Suprapubic skin (tissue), 4 donors: ENCODE data around the gene SPG7. TPM values are rescaled to one million over a fixed set of nuclear protein-coding genes. Genes with fewer than 3 reads are reported as not detected.
"Not testable (repeated sequence)": the region's sequence is repeated elsewhere in the genome, so short reads cannot be mapped to it uniquely, and the experiment has no call there.

Experiments
- DNase-seq, 2 donors: peaks; one replicate each; pipeline ENCODE4 v3.0.0-alpha.2; 2019; ENCODE audit warnings: low spot score in 2 of 2
- H3K27ac ChIP-seq: fragments of 200-600 bp; sonication (generic); one replicate; pipeline ENCODE4 v1.5.1; 2019
- H3K27me3 ChIP-seq: fragments of 200-600 bp; sonication (generic); one replicate; pipeline ENCODE4 v1.5.1; 2019
- H3K36me3 ChIP-seq: fragments of 200-600 bp; sonication (generic); one replicate; pipeline ENCODE4 v1.5.1; 2019
- H3K4me1 ChIP-seq: fragments of 200-600 bp; sonication (generic); one replicate; pipeline ENCODE4 v1.5.1; 2019
- H3K4me3 ChIP-seq: fragments of 200-600 bp; sonication (generic); one replicate; pipeline ENCODE4 v1.5.1; 2019; ENCODE audit warnings: mild to moderate bottlenecking
- H3K9me3 ChIP-seq: fragments of 200-600 bp; sonication (generic); one replicate; pipeline ENCODE4 v1.5.1; 2019
- EP300 ChIP-seq: sonication (generic); formaldehyde crosslinking; IDR thresholded peaks from one replicate; pipeline ENCODE4 v1.6.1; 2017; ENCODE audit warnings: antibody characterized with exemption
- POLR2A ChIP-seq, 2 donors: fragments of 450-650 bp; IDR thresholded peaks; one replicate each; pipeline ENCODE4 v1.6.1; 2017; ENCODE audit warnings: antibody characterized with exemption in 2 of 2, mild to moderate bottlenecking in 2 of 2, moderate library complexity in 2 of 2
- POLR2AphosphoS5 ChIP-seq, 3 donors: sonication (generic); formaldehyde crosslinking; IDR thresholded peaks; one replicate each; pipeline ENCODE4 v1.6.1; 2017; ENCODE audit warnings: antibody characterized with exemption in 3 of 3
- WGBS: methylation state at CpG from one replicate; pipeline ENCODE4 v1.1.5; 2018; 5-methylcytosine and 5-hydroxymethylcytosine counted together
- total RNA-seq, 4 donors: library from RNA; depleted of rRNA; stranded (reverse); fragments of >200 nt; gene quantifications; one replicate each; pipeline ENCODE4 v1.1.0, GENCODE V29; 2016
- TF ChIP-seq, protein P1 (sequence below), 2 donors: fragments of 200-600 bp in 1 of 2; fragments of 450-650 bp in 1 of 2; sonication (generic) in 1 of 2; IDR thresholded peaks; one replicate each; pipeline ENCODE4 v1.5.1; 2016 to 2019; ENCODE audit warnings: antibody characterized with exemption in 2 of 2, mild to moderate bottlenecking in 1 of 2, moderate library complexity in 1 of 2

SPG7 gene
- total RNA-seq, 4 donors from 2014 or later, result 131 to 324 (median 144) TPM

- Histone ChIP-seq H3K4me1 (peaks cover 13% of the 10 kb centered on the region), H3K27ac (no peak overlapping the region), H3K9me3 (no peaks in the 10 kb centered on the region), H3K4me3 (no peak overlapping the region), H3K36me3 (no peaks in the 10 kb centered on the region), H3K27me3 (no peaks in the 10 kb centered on the region)
- DNase-seq, result no peak
- TF ChIP-seq EP300 (no peak), POLR2AphosphoS5 (IDR thresholded peaks at IDR 0.05) (no peak), POLR2A (IDR thresholded peaks at IDR 0.05) (no peak)
- TF ChIP-seq, protein P1, sequence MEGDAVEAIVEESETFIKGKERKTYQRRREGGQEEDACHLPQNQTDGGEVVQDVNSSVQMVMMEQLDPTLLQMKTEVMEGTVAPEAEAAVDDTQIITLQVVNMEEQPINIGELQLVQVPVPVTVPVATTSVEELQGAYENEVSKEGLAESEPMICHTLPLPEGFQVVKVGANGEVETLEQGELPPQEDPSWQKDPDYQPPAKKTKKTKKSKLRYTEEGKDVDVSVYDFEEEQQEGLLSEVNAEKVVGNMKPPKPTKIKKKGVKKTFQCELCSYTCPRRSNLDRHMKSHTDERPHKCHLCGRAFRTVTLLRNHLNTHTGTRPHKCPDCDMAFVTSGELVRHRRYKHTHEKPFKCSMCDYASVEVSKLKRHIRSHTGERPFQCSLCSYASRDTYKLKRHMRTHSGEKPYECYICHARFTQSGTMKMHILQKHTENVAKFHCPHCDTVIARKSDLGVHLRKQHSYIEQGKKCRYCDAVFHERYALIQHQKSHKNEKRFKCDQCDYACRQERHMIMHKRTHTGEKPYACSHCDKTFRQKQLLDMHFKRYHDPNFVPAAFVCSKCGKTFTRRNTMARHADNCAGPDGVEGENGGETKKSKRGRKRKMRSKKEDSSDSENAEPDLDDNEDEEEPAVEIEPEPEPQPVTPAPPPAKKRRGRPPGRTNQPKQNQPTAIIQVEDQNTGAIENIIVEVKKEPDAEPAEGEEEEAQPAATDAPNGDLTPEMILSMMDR (IDR thresholded peaks at IDR 0.05), result no peak
- WGBS, result 79% methylated on average over 31 of the region's 49 CpGs
Observed at GRCh38 chr16:89583895-89584644, 75.9 kb downstream of the SPG7 start.

GRCh38 chr16:89584768-89585549 is 76.8 kb downstream of the SPG7 start:
- 46% methylated on average over 20 of the region's 25 CpGs for WGBS
- no peak for DNase-seq
- Histone ChIP-seq H3K36me3 (no peaks in the 10 kb centered on the region), H3K27ac (no peak overlapping the region), H3K4me3 (no peak overlapping the region), H3K9me3 (no peaks in the 10 kb centered on the region), H3K27me3 (no peaks in the 10 kb centered on the region), H3K4me1 (peaks cover 13% of the 10 kb centered on the region)
- no peak for TF ChIP-seq POLR2AphosphoS5 (IDR thresholded peaks at IDR 0.05)
- no peak for TF ChIP-seq EP300
- TF ChIP-seq, protein P1 (IDR thresholded peaks at IDR 0.05), result no peak

GRCh38 chr16:89586218-89586617 is 78.0 kb downstream of the SPG7 start:
- Histone ChIP-seq H3K27ac (no peak overlapping the region), H3K4me1 (peaks cover 13% of the 10 kb centered on the region)
- WGBS, result 83% methylated on average over 6 of the region's 7 CpGs

GRCh38 chr16:89586853-89587252 is 78.7 kb downstream of the SPG7 start:
- Histone ChIP-seq H3K27me3 (no peaks in the 10 kb centered on the region), H3K4me1 (peaks cover 12% of the 10 kb centered on the region), H3K36me3 (no peaks in the 10 kb centered on the region), H3K4me3 (no peak overlapping the region), H3K9me3 (no peaks in the 10 kb centered on the region), H3K27ac (no peak overlapping the region)
- DNase-seq, result no peak
- TF ChIP-seq POLR2A (IDR thresholded peaks at IDR 0.05) (no peak), POLR2AphosphoS5 (IDR thresholded peaks at IDR 0.05) (no peak), EP300 (no peak)
- TF ChIP-seq, protein P1 (IDR thresholded peaks at IDR 0.05), result no peak
- 69% methylated on average over 7 of the region's 25 CpGs for WGBS

More at GRCh38 chr16:89586218-89586617, 78.0 kb downstream of the SPG7 start:
- no peaks in the 10 kb centered on the region for H3K27me3 ChIP-seq
- H3K4me3 ChIP-seq, result no peak overlapping the region
- H3K9me3 ChIP-seq, result no peaks in the 10 kb centered on the region
- TF ChIP-seq, protein P1 (IDR thresholded peaks at IDR 0.05), result no peak
- no peak for TF ChIP-seq POLR2AphosphoS5 (IDR thresholded peaks at IDR 0.05)
- H3K36me3 ChIP-seq, result no peaks in the 10 kb centered on the region
- no peak for DNase-seq

GRCh38 chr16:89587676-89588075 is 79.5 kb downstream of the SPG7 start:
- WGBS, result 98% methylated on average over 12 of the region's 36 CpGs
- H3K36me3 ChIP-seq, H3K27me3 ChIP-seq, DNase-seq, H3K9me3 ChIP-seq, H3K27ac ChIP-seq, H3K4me1 ChIP-seq, H3K4me3 ChIP-seq: not testable (repeated sequence)
